Measurements from ENCODE around the gene DEAF1. TPM values are rescaled to one million over a fixed set of nuclear protein-coding genes. Genes with fewer than 3 reads are reported as not detected.
"Not testable (repeated sequence)": the region's sequence is repeated elsewhere in the genome, so short reads cannot be mapped to it uniquely, and the experiment has no call there.

DEAF1 gene
- total RNA-seq (28.2 and 38.3 TPM in 2 replicates), polyA plus RNA-seq (9.7 and 14.4 TPM in 2 replicates), polyA minus RNA-seq (ENCODE audit: low replicate concordance) (18.0 and 39.5 TPM in 2 replicates)
- polyA plus RNA-seq (2012) = 15.8 and 22.4 TPM in 2 replicates

DNA sequence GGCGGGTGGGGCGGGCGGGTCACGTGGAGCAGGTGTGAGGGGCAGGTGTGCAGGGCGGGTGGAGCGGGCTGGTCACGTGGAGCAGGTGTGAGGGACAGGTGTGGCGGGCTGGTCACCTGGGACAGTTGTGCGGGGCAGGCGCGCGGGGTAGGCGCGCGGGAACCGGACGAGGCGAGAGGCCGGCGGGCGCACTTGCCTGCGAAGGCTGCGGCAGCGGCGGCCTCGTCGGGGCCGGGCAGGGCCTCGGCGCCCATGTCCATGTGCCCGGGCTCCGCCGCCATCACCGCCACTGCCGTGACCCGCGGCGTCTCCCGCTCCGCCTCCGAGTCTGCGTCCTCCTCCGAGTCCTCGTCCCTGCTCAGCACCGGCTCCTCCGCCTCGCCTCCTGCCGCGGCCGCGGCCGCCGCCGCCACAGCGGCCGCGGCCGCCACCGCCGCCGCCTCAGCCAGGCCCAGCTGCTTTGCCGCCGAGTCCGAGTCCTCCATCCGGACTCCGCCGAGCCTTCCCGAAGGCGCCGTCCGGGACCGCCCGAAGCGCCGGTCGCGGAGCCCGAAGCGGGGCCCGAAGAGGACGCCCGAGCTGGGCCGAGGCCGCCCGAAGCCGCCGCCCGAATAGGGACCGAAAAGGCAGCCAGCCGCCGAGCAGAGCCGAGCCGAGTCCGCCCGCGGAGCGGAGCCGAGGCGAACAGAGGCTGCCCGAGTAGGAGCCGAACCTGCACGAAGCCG is at the start of gene DEAF1:
TSS of gene DEAF1 (minus strand) at position 660 of the 725 bp plus-strand sequence. CDS start at position 485, 175 bp downstream.
- no peaks in the 10 kb centered on the region for H4K20me1 ChIP-seq (ENCODE audit: control insufficient read depth, extremely low read depth, insufficient read depth, low read length)
- H3K79me2 ChIP-seq (ENCODE audit: control insufficient read depth, insufficient read depth, low read length) = peaks cover 33% of the 10 kb centered on the region
- H3K4me2 ChIP-seq (ENCODE audit: extremely low read depth, insufficient read depth, low read length) = peak within 1 kb of the TSS; percentile 85
- peak within 1 kb of the TSS; percentile 79 for H2AFZ ChIP-seq (ENCODE audit: low read length)
- no peaks in the 10 kb centered on the region for H3K27me3 ChIP-seq (ENCODE audit: control insufficient read depth, insufficient read depth, low read length)
- peak; percentile 90 to 97 for DNase-seq (ENCODE audit: low read depth in 2 of 2)
- H3K36me3 ChIP-seq (ENCODE audit: control insufficient read depth, insufficient read depth, low read length) = peaks cover 4% of the 10 kb centered on the region
- TF ChIP-seq EZH2 (IDR thresholded peaks at IDR 0.05; ENCODE audit: low read length, missing control alignments) = no peak
- TF ChIP-seq, protein P1, sequence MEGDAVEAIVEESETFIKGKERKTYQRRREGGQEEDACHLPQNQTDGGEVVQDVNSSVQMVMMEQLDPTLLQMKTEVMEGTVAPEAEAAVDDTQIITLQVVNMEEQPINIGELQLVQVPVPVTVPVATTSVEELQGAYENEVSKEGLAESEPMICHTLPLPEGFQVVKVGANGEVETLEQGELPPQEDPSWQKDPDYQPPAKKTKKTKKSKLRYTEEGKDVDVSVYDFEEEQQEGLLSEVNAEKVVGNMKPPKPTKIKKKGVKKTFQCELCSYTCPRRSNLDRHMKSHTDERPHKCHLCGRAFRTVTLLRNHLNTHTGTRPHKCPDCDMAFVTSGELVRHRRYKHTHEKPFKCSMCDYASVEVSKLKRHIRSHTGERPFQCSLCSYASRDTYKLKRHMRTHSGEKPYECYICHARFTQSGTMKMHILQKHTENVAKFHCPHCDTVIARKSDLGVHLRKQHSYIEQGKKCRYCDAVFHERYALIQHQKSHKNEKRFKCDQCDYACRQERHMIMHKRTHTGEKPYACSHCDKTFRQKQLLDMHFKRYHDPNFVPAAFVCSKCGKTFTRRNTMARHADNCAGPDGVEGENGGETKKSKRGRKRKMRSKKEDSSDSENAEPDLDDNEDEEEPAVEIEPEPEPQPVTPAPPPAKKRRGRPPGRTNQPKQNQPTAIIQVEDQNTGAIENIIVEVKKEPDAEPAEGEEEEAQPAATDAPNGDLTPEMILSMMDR (conservative IDR thresholded peaks at IDR 0.05 in 1 of 2, IDR thresholded peaks at IDR 0.05 in 1 of 2; ENCODE audit: low read depth in 1 of 2, low read length in 2 of 2) = no peak
- peak within 1 kb of the TSS; percentile 59 to 82 (median 68) for H3K4me3 ChIP-seq (replicated peaks in 1 of 4; ENCODE audit: control extremely low read depth in 1 of 4, insufficient read depth in 1 of 4, low read depth in 3 of 4, low read length in 4 of 4)
- peak within 1 kb of the TSS; percentile 97 for H3K27ac ChIP-seq (ENCODE audit: insufficient read depth, low read length)
- H3K4me1 ChIP-seq (ENCODE audit: control insufficient read depth, extremely low read depth, insufficient read depth, low read length) = peaks cover 17% of the 10 kb centered on the region
- H3K9me3 ChIP-seq (ENCODE audit: control insufficient read depth, insufficient read depth, low read depth, low read length) = no peaks in the 10 kb centered on the region
- H3K9ac ChIP-seq (ENCODE audit: insufficient read depth, low read length) = peak within 1 kb of the TSS; percentile 99

DNA sequence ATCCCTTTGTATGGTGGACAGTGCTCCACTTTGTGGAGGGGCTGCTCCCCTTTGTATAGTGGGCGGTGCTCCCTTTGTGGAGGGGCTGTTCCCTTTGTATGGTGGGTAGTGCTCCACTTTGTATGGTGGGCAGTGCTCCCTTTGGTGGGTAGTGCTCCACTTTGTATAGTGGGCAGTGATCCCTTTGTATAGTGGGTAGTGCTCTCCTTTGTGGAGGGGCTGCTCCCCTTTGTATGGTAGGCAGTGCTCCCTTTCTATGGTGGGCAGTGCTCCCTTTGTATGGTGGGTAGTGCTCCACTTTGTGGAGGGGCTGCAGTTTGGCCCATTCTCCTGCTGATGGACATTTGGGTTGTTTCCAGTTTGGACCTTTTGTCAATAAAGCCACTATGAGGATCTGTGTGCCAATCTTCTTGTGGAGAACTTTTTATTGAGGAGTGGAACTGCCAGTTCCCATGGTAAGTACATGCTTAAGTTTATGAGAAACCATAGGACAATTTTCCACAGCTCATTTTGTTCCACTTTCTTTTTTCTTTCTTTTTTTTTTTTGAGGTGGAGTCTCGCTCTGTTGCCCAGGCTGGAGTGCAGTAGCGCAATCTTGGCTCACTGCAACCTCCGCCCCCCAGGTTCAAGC is 47.7 kb upstream of the DEAF1 start:
- no peaks in the 10 kb centered on the region for H4K20me1 ChIP-seq (ENCODE audit: control insufficient read depth, extremely low read depth, insufficient read depth, low read length)
- no peak overlapping the region for H3K9ac ChIP-seq (ENCODE audit: insufficient read depth, low read length)
- no peak overlapping the region for H2AFZ ChIP-seq (ENCODE audit: low read length)
- no peak for DNase-seq (ENCODE audit: low read depth in 2 of 2)
- TF ChIP-seq, protein P1 (conservative IDR thresholded peaks at IDR 0.05 in 1 of 2, IDR thresholded peaks at IDR 0.05 in 1 of 2; ENCODE audit: low read depth in 1 of 2, low read length in 2 of 2) = no peak
- no peak for TF ChIP-seq EZH2 (IDR thresholded peaks at IDR 0.05; ENCODE audit: low read length, missing control alignments)
- H3K4me1 ChIP-seq (ENCODE audit: control insufficient read depth, extremely low read depth, insufficient read depth, low read length) = no peaks in the 10 kb centered on the region
- H3K9me3 ChIP-seq (ENCODE audit: control insufficient read depth, insufficient read depth, low read depth, low read length) = no peaks in the 10 kb centered on the region
- H3K4me3 ChIP-seq (replicated peaks in 1 of 4; ENCODE audit: control extremely low read depth in 1 of 4, insufficient read depth in 1 of 4, low read depth in 3 of 4, low read length in 4 of 4) = no peak overlapping the region
- H3K36me3 ChIP-seq (ENCODE audit: control insufficient read depth, insufficient read depth, low read length) = no peaks in the 10 kb centered on the region
- H3K27me3 ChIP-seq (ENCODE audit: control insufficient read depth, insufficient read depth, low read length) = no peaks in the 10 kb centered on the region
- no peak overlapping the region for H3K4me2 ChIP-seq (ENCODE audit: extremely low read depth, insufficient read depth, low read length)
- H3K79me2 ChIP-seq (ENCODE audit: control insufficient read depth, insufficient read depth, low read length) = peaks cover 3% of the 10 kb centered on the region
- H3K27ac ChIP-seq (ENCODE audit: insufficient read depth, low read length) = no peak overlapping the region

GRCh38 chr11:742156-742546 is 47.1 kb upstream of the DEAF1 start:
- Histone ChIP-seq H4K20me1 (ENCODE audit: control insufficient read depth, extremely low read depth, insufficient read depth, low read length) (no peaks in the 10 kb centered on the region), H3K4me2 (ENCODE audit: extremely low read depth, insufficient read depth, low read length) (no peak overlapping the region), H3K9me3 (ENCODE audit: control insufficient read depth, insufficient read depth, low read depth, low read length) (no peaks in the 10 kb centered on the region), H3K9ac (ENCODE audit: insufficient read depth, low read length) (no peak overlapping the region), H3K4me3 (replicated peaks in 1 of 4; ENCODE audit: control extremely low read depth in 1 of 4, insufficient read depth in 1 of 4, low read depth in 3 of 4, low read length in 4 of 4) (no peak overlapping the region), H2AFZ (ENCODE audit: low read length) (no peak overlapping the region), H3K79me2 (ENCODE audit: control insufficient read depth, insufficient read depth, low read length) (no peaks in the 10 kb centered on the region), H3K27ac (ENCODE audit: insufficient read depth, low read length) (no peak overlapping the region), H3K27me3 (ENCODE audit: control insufficient read depth, insufficient read depth, low read length) (no peaks in the 10 kb centered on the region), H3K4me1 (ENCODE audit: control insufficient read depth, extremely low read depth, insufficient read depth, low read length) (no peaks in the 10 kb centered on the region), H3K36me3 (ENCODE audit: control insufficient read depth, insufficient read depth, low read length) (no peaks in the 10 kb centered on the region)
- no peak for DNase-seq (ENCODE audit: low read depth in 2 of 2)
- TF ChIP-seq, protein P1 (conservative IDR thresholded peaks at IDR 0.05 in 1 of 2, IDR thresholded peaks at IDR 0.05 in 1 of 2; ENCODE audit: low read depth in 1 of 2, low read length in 2 of 2) = no peak
- no peak for TF ChIP-seq EZH2 (IDR thresholded peaks at IDR 0.05; ENCODE audit: low read length, missing control alignments)

GRCh38 chr11:737899-738298 is 42.9 kb upstream of the DEAF1 start:
- H3K79me2 ChIP-seq (ENCODE audit: control insufficient read depth, insufficient read depth, low read length); DNase-seq (ENCODE audit: low read depth in 2 of 2); H2AFZ ChIP-seq (ENCODE audit: low read length); H3K4me3 ChIP-seq (replicated peaks in 1 of 4; ENCODE audit: control extremely low read depth in 1 of 4, insufficient read depth in 1 of 4, low read depth in 3 of 4, low read length in 4 of 4); H3K36me3 ChIP-seq (ENCODE audit: control insufficient read depth, insufficient read depth, low read length); H3K27me3 ChIP-seq (ENCODE audit: control insufficient read depth, insufficient read depth, low read length); H3K9me3 ChIP-seq (ENCODE audit: control insufficient read depth, insufficient read depth, low read depth, low read length); H3K4me2 ChIP-seq (ENCODE audit: extremely low read depth, insufficient read depth, low read length); H3K4me1 ChIP-seq (ENCODE audit: control insufficient read depth, extremely low read depth, insufficient read depth, low read length); H3K27ac ChIP-seq (ENCODE audit: insufficient read depth, low read length); H3K9ac ChIP-seq (ENCODE audit: insufficient read depth, low read length); H4K20me1 ChIP-seq (ENCODE audit: control insufficient read depth, extremely low read depth, insufficient read depth, low read length): not testable (repeated sequence)

All from fibroblast of lung (primary cell).